Subcutaneous adipose tissue (tissue), 4 donors: Measurements from ENCODE around the gene LENG1. TPM values are rescaled to one million over a fixed set of nuclear protein-coding genes. Genes with fewer than 3 reads are reported as not detected.

Source experiments
- total RNA-seq, 4 donors: library from RNA; depleted of rRNA; stranded (reverse); fragments of >200 nt; gene quantifications; one replicate each; pipeline ENCODE4 v1.1.0, GENCODE V29; 2016
- TF ChIP-seq, protein P1 (sequence below): fragments of 450-650 bp; IDR thresholded peaks from one replicate; pipeline ENCODE4 v1.5.1; 2016; ENCODE audit warnings: low read depth, mild to moderate bottlenecking, control low read depth, antibody characterized with exemption, moderate library complexity

The LENG1 gene
- total RNA-seq, 4 donors from 2014 or later = 2.9 to 12.8 (median 5.2) TPM

DNA sequence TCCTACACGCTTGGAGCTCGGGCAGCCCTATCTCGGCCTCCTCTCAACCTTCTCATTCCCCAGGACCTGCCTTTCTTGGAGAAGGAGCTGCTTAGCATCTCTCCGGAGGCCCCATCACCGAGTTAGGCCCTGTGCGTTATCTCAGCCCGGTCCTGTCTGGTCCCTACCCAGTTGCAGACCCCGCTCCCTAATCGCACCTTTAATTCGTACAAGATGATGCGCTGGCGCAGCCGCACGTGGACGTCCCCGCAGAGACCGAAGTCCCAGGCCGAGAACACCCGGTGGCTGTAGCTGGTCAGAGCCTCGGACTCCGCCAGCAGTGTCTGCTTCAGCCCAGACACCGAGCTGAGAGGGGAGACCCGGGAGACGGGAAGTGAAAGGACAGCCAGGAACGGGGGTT is 5.7 kb upstream of the LENG1 start:
- TF ChIP-seq, protein P1, sequence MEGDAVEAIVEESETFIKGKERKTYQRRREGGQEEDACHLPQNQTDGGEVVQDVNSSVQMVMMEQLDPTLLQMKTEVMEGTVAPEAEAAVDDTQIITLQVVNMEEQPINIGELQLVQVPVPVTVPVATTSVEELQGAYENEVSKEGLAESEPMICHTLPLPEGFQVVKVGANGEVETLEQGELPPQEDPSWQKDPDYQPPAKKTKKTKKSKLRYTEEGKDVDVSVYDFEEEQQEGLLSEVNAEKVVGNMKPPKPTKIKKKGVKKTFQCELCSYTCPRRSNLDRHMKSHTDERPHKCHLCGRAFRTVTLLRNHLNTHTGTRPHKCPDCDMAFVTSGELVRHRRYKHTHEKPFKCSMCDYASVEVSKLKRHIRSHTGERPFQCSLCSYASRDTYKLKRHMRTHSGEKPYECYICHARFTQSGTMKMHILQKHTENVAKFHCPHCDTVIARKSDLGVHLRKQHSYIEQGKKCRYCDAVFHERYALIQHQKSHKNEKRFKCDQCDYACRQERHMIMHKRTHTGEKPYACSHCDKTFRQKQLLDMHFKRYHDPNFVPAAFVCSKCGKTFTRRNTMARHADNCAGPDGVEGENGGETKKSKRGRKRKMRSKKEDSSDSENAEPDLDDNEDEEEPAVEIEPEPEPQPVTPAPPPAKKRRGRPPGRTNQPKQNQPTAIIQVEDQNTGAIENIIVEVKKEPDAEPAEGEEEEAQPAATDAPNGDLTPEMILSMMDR = no peak

DNA sequence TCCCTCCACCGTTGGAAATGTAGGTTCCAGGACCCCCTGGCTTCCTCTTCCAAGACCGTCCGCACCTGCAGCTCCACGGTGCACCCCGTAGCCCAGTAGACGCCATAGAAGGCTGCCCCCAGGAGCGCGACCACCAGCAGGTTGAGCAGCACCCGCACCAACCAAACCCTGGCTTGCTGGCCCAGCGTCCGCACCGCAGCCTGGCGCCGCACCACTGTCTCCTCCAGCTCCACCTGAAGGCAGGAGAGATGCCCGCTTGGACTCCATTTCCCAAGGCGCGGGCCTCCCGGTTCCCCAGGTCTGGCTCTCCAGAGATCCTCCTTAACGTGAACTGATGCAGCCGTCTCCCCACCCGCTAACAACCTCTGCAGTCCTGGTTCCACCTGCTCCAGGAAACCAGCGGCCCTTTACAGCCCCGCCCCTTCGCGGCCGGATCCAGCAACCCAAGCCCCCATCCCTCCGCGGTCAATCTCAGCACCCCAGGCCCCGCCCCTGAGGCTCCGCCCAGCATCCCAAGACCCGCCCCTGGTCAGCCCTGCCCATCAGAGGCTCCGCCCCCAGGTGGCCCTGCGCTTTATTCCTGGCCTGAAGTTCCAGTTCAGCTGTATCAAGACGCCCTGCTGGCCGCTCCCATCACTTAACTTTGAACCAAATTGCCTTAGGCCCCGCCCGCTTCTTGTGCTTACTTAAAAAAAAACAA is 5.0 kb upstream of the LENG1 start:
- TF ChIP-seq, protein P1 = no peak

DNA sequence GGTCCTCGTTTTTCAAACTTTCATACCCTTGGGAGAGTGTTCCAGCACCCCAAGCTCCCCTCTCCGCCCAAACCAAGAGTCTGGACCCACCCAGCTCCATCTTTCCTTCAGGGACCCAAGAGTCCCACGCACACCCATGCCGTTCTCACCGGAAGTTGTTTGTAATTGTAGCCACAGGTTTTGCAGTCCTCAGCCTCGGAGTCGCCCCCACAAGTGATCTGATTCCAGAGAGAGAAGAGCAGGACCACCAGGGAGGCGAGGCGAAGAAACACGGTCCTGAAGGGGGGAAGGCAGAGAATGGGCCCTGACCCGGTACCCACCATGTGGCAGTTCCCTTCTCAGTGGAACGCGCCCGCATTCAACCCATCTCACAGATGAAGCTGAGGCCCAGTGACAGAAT is 3.4 kb upstream of the LENG1 start:
- TF ChIP-seq, protein P1 = no peak

DNA sequence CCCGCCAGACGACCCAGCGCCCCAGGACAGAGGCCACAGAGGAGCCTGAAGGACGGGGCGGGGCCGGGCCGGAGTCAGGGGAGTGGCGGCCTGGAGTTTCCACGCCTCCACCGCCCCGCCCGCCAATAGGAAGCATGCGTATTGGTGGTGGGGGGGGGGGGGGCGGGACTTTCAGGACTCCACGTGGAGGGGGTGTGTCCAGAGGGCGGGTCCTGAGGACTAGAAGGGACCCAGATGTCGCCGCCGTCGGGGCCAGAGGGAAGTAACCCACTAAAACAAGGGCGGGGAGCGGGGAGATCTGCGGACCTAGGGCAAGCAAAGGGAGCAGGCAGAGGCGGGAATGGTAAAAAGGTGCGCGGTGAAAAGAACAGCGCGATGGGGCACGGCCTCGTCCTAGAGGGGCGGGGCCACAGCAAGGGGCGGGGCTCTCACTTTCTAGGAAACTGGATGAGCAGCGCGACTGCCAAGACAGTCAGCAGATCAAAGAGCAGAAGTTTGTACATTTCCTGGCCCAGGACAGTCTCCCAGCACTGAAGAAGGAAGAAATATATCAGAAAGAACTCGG is 2.8 kb upstream of the LENG1 start:
- TF ChIP-seq, protein P1 = no peak

DNA sequence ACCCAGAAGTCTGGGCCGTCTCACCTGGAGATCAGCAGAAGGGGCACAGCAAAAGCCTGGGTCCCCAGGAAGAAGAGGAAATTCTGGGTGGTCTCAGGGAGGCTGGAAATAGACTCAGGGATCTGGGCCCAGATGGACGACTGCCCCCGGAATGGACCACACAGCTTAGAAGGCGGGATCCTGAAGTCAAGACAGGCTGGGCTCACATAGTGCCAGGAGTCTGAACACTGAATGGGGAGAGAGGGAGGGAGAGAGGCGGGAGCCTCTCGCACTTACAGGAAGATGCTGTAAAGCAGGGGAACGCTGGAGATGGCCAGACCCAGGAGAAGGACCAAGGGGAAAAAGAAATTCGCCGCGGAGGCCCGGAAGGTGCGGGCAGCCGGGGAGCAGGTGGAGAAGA is 1.3 kb upstream of the LENG1 start:
- TF ChIP-seq, protein P1 = no peak

DNA sequence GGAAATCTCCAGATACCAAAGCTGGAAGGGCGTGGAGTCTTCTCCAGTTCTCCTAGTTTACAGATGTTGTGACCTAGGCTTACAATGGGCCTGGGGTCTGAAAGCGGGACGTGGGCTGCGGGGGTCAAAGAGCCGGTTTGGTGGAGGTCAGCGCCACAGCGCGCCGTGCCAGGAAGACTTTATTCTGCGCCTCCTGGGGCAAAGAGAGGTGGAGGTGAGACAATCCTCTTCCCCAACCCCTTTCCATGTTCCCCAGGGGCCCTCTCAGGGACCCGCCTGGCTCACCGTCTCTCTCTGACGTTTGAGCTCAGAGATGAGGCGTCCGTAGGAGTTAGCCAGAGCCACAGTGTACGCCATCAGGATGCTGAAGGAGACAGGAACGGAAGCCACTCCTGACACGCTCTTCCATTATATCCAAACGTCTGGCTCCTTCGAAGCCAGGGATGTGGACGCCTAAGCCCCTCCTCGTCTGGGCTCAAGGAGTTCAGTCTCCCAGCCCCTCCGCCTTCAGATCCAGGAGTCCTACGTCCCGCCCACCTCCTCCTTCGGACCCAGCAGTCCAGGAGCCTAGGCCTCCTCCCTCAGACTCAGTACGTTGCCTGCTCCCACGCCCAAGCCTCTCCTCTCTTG is 776 bp upstream of the LENG1 start:
- TF ChIP-seq, protein P1 = no peak

DNA sequence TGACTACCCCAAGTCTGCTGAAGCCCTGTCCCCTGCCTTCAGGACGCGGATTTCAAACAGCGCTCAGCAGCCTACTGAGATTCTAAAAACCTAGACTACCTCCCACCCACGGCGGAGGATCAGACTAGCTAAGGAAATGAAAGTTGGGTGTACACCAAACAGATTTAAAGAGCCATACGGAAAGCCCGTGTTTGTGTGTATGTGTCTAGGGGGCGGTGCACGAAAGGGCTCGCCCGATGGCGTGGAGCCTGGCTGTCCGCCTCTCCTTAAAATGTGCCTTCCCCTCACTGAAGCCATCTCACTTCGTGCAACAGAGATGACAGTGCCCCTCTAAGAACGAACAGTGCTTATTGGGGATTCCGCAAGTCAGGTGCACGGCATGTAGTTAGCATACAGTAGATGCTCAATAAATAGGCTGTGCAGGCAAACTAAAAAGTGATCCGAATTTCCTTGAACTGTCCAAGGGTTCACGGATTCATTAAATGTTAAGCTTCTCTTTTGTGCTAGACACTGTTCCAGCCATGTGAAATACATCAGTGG is 639 bp downstream of the LENG1 start:
- TF ChIP-seq, protein P1 = no peak
